Adrenal gland (tissue), 5 donors: Measurements from ENCODE around the gene DLGAP1.

Source experiments
- CTCF ChIP-seq, 6 experiments: fragments of 450-650 bp in 4 of 6; fragments of 200-600 bp in 2 of 6; sonication (generic) in 1 of 6; IDR thresholded peaks; 1 replicate in 5 of 6; 2 replicates in 1 of 6; pipeline versions ENCODE4 v1.5.1 to v1.8.0; 2016 to 2021; ENCODE audit warnings: antibody characterized with exemption in 6 of 6, mild to moderate bottlenecking in 2 of 6, moderate library complexity in 1 of 6
- POLR2A ChIP-seq, 2 donors: fragments of 450-650 bp; IDR thresholded peaks; one replicate each; pipeline ENCODE4 v1.6.1; 2017; ENCODE audit warnings: antibody characterized with exemption in 2 of 2, mild to moderate bottlenecking in 2 of 2, moderate library complexity in 1 of 2
- donor health status: DM: no; HTN: no; CAD: no.

- TF ChIP-seq POLR2A (IDR thresholded peaks at IDR 0.05) (no peak), CTCF (IDR thresholded peaks at IDR 0.05) (no peak)
Measured at GRCh38 chr18:3647636-3648035, 807.5 kb downstream of the DLGAP1 start.
